GM21447 (cell line): Measurements from ENCODE around the gene DLGAP5.
A peak's percentile ranks its signal among the peaks of the same experiment; 100 is the strongest.

Experiments used
- ATAC-seq: cut with Tn5 transposase; IDR thresholded peaks from one replicate; pipeline ENCODE4 v1.9.1; 2021; ENCODE audit not compliant: unreplicated experiment

Gene DLGAP5

DNA sequence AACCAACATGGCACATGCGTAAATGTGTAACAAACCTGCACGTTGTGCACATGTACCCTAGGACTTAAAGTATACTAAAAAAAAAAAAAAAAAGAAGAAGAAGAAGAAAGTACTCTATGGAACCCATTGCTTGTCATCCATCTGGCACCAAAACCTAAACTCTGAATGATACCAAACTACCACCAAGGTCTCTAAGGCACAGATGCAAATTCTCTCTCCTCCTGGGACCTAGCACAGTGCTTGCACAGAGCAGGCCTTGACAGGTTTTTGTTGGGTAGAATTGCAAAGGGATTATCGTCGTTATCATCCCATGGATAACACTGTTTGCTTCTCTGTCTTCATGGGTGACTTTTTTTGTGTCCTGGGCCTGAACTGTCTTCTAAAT, 75.5 kb downstream of the DLGAP5 start:
- no peak for ATAC-seq

DNA sequence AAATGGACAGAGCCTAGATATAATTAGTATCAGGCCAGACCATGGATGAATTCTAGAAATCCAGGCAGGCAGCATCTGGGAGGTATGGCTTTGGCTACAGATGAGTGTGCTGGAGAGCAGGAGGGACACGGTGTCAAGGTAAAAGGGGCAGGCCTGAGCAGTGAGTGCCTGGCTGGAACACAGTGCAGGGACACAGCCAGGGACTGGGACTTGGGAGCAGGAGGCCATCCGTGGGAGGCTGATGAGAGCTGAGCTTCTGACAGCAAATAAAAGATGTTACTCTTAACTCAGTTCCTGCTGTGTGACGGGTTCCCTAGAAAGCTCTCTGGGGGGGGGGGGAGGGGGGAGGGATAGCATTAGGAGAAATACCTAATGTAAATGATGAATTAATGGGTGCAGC, 75.9 kb downstream of the DLGAP5 start:
- no peak for ATAC-seq

DNA sequence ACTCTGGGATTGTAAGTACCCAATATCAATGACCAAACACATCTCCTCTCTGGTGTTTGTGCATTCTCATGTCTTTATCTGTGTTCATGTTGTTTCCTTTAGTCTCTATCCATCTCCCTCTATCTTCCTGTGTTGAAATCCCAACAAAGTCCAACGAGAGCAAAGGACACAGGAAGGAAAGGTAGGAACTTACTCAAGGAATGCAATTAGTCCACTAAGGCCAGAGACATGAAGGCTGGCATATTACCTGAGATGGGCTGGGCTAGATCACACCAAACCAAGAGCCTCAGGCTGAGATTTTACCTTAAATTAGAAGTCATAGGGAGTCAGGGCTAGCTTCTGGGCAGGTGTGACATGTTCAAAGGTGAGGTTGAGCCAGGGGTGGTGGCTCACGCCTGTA, 76.7 kb downstream of the DLGAP5 start:
- ATAC-seq, result no peak

DNA sequence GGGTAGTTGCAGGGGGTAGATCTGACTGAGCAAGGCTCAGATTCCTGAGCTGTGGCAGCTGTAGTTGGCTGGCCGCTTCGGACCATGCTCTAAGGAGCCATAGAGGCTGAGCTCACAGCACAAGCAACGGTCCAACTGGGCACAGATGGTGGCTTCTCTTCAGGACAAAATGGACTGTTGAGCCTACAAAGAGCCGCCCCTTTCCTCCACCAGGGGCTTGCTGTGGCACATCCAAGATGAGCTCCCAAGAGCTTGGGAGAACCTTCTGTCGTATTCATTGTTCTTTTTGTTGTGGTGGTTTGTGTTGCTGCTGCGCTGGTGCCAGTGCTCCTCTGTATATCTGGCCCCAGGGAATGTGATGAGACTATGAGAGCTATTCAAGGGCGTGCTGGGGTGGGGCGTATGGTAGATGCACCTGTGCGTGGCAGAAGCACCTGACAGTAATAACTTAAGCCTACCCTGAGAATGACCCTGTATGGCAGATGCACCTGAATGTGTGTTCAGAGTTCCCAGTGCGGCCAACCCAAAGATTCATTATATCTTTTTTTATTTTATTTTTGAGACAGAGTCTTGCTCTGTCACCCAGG, 80.2 kb downstream of the DLGAP5 start:
- ATAC-seq, result no peak

DNA sequence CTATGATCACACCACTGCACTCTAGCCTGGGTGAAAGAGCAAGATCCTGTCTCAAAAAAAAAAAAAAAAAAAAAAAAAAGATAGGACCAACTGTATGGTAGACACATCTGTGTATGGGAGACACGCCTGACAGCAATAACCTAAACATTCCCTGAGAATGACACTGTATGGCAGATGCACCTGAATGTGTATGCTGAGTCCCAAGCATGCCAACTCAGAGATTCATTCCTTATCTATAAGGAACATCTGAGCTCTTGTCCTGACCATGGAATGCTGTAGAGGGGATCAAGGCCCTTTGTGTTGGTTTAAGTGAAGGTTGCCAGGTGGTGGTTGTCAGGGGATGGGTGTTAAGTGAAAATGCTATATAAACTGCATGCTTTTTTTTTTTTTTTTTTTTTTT, 81.5 kb downstream of the DLGAP5 start:
- ATAC-seq, result no peak

DNA sequence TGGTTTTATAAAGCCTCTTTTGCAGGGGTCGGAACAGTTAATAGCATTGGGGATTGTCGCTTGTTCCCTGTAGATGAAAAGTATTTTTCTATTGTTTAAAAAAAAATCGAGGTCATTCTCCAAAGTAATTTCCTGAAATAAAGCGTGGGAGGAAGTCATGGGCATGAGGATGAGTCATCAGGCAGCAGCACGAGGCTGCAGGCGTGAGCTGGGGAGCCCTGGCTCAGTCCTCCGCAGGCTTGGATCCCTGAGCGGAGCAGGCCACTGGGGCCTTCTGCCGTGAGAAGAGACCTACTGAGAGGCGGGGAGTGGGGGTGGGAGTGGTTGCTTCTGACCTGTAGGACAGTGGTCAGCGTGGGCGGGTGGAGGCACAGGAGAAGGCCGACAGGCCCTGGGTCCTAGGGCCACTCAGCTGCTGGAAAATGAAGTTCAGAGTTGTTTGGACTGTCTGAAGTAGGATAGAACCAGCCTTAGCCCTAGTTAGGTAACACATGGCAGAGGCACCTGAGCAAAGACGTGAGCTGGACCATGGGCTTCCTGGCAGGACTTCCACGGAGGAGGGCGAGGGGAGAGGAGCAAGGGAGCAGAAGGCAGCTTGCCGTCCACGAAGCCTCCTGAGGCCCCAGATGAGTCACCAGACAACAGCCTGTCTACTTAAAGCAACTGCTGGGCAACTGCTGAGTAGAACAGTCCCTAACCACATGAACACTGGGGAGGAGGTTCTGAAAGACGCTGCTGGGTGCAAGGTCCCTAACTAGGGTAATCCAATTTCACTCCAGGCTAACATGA, 83.4 kb downstream of the DLGAP5 start:
- ATAC-seq, result no peak

DNA sequence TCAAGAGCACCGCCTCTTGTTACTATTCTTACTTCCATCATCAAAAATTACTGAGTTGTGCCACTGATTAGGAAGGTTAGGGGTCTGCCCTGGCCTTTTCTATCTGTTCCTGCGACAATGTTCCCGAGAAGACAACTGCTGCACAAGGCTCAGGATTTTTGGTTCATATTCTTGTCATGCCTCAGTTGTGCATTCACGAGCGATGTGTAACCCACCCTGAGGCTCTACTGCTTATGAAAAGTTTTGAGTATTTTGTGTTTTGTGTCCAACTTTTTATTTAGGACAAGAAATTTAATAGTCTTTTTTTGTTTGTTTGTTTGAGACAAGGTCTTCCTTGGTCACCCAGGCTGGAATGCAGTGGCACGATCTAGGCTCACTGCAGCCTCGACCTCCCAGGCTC, 85.4 kb downstream of the DLGAP5 start:
- no peak for ATAC-seq

DNA sequence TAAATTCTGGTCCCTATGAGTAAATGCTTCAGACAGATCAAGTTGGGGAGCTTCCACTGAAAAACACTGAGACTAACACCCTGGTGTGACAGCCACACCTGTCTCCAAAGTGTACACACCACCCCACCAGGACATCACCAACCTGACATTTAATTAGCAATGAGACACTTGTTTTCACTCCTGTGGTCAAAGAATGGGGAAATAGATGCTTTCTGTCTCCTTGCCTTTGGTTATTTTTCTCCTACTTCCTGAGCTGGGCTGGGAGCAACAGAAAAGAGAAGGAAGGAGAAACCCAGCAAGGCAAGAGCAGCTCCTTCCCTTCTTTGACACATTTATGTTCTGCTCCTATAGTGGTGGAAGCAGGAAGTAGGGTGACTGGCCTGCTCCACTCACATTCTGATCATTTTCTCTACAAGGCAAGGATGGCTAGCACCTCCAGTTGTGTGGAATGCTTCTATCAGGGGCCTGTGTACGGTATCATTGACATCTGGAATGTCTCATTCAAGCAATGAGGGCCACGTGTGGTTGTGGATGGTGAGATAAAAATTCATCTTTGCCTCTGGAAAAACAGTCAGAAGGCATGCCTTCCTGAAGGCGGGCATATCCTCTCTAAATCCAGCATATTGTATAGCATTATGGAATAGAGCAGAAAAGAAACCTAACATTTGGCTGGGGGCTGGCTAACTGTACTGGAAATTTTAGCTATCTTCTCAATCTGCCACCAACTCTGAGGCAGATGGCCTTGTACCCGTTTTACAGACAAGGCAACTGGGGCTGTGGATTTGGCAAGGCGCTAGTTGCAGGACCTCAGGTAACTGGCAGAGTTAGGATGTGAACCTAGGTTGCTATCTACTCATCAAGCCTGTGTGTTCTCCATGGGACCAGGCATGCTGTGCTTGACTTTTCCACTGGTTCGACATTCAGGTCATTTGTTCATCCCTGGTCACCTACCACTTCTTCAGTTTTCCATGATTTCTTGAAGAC, 87.1 kb downstream of the DLGAP5 start:
- no peak for ATAC-seq

DNA sequence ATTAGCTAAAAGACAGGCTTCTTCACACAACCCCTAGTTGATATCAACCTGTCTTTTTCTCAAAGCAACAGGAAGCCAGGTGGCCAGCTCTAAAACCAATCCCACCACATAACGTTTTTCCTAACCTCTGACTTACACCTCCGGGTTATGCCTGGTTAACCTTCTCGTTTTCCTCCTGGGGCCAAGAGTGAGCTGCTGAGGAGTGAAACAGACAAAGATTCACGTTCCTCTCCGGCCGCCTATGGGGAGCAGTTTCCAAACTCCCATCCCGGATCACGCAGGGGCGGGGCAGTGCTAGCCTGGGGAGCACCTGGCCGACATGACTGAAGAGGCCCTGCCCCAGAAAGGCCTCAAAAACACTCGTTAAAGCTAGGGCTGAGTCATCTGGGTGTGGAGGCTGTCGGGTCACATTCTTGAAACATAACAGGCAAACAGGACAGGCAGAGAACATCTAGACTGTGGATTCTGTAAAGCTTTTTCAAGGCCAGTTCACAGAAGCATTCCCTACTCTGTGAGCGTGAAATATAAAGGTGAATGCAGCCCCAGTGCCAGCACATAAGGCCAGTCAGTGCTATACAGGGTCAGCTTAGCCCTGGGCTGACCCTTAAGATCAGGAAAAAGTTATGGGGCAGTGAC, 88.3 kb downstream of the DLGAP5 start:
- ATAC-seq, result peak; percentile 29

DNA sequence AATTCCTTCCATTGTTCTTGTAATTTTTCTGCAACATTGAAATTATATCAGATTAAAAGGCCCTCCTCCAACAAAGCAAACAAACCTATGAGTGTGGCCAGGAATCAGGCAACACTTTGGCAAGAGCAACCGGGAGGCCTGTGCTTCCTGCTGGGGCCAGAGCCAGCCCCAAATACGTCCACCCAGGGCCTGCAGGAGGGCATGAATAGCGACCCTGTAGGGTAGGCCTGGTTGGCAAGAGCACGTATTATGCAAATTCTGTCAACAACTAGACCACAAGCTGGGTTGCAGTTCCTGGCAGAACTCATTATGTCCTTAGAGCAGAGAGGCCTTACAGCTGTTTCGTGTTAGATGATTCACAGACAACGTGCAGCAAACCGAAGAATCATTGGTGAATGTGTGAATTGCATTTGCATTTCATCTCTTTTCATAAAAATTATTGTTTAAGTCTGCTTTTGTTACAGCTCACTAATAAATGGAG, 89.2 kb downstream of the DLGAP5 start:
- ATAC-seq, result peak; percentile 62

DNA sequence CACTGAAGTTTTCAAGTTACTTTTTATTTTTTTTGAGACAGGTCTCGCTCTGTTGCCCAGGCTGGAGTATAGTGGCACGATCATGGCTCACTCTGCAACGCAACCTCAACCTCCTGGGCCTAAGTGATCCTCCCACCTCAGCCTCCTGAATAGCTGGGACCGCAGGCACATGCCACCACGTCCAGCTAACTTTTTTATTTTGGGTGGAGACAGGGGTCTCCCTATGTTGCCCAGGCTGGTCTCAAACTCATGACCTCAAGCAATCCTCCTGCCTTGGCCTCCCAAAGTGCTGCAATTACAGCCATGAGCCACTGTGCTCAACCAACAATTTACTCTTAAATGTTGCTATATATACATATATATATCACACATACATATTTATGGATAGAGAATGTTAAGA, 89.7 kb downstream of the DLGAP5 start:
- ATAC-seq, result no peak

DNA sequence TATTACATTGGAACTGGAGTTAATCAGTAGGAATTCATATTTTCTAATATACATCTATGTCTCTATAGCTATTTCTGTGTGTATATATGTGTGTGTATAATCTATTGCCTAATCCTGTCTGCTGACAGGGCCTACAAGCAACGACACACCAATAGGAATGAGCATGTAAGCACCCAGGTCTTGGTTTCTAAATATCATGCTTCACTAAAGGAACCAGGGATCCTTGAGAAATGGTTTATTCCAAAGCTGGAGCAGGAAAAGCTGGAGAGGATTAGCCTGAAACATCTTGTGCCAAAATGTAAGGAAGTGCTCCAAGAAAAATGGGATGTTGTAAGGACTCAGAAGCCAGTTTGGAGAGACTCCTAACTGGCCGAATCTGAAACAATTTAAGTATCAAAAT, 91.6 kb downstream of the DLGAP5 start:
- ATAC-seq, result no peak

DNA sequence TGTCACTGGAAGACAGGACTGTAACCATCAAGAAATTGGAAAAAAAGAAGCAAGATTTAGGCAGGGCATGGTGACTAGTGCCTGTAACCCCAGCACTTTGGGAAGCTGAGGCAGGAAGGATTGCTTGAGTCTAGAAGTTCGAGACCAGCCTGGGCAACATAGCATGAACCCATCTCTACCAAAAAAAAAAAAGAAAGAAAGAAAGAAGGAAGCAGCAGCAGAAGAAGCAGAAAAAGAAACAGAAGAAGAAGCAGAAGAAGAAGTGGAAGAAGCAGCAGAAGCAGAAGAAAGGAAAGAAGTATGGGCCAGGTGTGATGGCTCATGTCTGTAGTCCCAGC, 92.9 kb downstream of the DLGAP5 start:
- ATAC-seq, result no peak
